ENCODE results near the gene PMVK.

The PMVK gene

DNA sequence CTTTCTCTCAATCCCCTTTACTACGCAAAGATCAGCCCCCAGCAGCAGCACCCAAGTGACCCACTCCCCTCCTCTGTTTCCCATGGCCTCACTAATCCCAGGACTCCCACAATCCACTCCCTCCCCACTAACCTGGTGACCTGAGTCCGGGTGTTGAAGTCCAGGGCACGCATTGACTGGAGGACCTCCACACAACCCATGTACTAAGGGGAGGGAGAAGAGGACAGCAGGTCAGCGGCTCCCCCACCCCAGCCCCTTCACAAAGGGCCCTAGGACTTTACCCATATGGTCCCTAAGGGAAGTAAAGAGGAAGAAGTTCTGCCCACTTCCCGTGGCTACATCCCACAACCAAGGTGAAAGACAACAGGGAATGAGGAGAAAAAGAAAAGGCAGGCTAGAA is 32.7 kb upstream of the PMVK start:
- TF ChIP-seq, protein P1, sequence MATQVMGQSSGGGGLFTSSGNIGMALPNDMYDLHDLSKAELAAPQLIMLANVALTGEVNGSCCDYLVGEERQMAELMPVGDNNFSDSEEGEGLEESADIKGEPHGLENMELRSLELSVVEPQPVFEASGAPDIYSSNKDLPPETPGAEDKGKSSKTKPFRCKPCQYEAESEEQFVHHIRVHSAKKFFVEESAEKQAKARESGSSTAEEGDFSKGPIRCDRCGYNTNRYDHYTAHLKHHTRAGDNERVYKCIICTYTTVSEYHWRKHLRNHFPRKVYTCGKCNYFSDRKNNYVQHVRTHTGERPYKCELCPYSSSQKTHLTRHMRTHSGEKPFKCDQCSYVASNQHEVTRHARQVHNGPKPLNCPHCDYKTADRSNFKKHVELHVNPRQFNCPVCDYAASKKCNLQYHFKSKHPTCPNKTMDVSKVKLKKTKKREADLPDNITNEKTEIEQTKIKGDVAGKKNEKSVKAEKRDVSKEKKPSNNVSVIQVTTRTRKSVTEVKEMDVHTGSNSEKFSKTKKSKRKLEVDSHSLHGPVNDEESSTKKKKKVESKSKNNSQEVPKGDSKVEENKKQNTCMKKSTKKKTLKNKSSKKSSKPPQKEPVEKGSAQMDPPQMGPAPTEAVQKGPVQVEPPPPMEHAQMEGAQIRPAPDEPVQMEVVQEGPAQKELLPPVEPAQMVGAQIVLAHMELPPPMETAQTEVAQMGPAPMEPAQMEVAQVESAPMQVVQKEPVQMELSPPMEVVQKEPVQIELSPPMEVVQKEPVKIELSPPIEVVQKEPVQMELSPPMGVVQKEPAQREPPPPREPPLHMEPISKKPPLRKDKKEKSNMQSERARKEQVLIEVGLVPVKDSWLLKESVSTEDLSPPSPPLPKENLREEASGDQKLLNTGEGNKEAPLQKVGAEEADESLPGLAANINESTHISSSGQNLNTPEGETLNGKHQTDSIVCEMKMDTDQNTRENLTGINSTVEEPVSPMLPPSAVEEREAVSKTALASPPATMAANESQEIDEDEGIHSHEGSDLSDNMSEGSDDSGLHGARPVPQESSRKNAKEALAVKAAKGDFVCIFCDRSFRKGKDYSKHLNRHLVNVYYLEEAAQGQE (IDR thresholded peaks at IDR 0.05; ENCODE audit: low read depth): no peak
- TF ChIP-seq FOXM1 (IDR thresholded peaks at IDR 0.05; ENCODE audit: borderline replicate concordance, low read depth) (no peak), NFIC (IDR thresholded peaks at IDR 0.05) (no peak), ZBTB7A (IDR thresholded peaks at IDR 0.05; ENCODE audit: low read depth) (no peak), TAF1 (IDR thresholded peaks at IDR 0.05; ENCODE audit: low read depth) (no peak), RAD21 (IDR thresholded peaks at IDR 0.05; ENCODE audit: low read depth) (no peak), EGR1 (IDR thresholded peaks at IDR 0.05) (no peak)
- TF ChIP-seq, protein P2, sequence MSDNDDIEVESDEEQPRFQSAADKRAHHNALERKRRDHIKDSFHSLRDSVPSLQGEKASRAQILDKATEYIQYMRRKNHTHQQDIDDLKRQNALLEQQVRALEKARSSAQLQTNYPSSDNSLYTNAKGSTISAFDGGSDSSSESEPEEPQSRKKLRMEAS (IDR thresholded peaks at IDR 0.05): no peak
- TF ChIP-seq, protein P3, sequence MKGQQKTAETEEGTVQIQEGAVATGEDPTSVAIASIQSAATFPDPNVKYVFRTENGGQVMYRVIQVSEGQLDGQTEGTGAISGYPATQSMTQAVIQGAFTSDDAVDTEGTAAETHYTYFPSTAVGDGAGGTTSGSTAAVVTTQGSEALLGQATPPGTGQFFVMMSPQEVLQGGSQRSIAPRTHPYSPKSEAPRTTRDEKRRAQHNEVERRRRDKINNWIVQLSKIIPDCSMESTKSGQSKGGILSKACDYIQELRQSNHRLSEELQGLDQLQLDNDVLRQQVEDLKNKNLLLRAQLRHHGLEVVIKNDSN (IDR thresholded peaks at IDR 0.05): no peak

DNA sequence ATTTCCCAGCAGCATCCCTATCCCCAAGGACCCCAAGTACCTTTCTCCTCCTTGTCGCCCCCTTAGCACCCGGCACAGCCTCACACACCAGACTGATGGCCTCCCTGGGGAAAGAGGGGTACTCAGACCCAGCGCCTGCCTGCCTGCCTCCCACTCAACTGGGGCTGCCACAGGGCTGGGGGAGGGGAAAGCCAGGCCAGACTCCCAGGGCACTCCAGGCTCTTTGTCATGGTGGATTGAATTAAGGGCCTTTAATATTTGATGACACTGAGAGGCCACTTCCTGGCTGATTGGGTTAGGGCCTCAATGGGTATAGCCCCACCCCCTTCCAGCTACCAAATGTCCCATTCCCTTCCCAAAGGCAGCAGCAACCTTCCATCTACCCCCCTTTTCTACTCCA is 32.2 kb upstream of the PMVK start:
- no peak for TF ChIP-seq CREB1 (IDR thresholded peaks at IDR 0.05; ENCODE audit: low read depth)
- TF ChIP-seq, protein P3 (IDR thresholded peaks at IDR 0.05): no peak
- no peak for TF ChIP-seq FOXM1 (IDR thresholded peaks at IDR 0.05; ENCODE audit: borderline replicate concordance, low read depth)
- TF ChIP-seq TAF1 (IDR thresholded peaks at IDR 0.05; ENCODE audit: low read depth): no peak
- TF ChIP-seq, protein P1 (IDR thresholded peaks at IDR 0.05; ENCODE audit: low read depth): no peak
- TF ChIP-seq TCF12 (IDR thresholded peaks at IDR 0.05; ENCODE audit: low read depth): no peak
- TF ChIP-seq RAD21 (IDR thresholded peaks at IDR 0.05; ENCODE audit: low read depth): no peak
- no peak for TF ChIP-seq EGR1 (IDR thresholded peaks at IDR 0.05)
- no peak for TF ChIP-seq YY1 (IDR thresholded peaks at IDR 0.05; ENCODE audit: low read depth)
- no peak for TF ChIP-seq NFIC (IDR thresholded peaks at IDR 0.05)
- TF ChIP-seq EP300 (IDR thresholded peaks at IDR 0.05; ENCODE audit: borderline replicate concordance): no peak
- TF ChIP-seq CEBPB (IDR thresholded peaks at IDR 0.05): no peak
- no peak for TF ChIP-seq ZBTB7A (IDR thresholded peaks at IDR 0.05; ENCODE audit: low read depth)

- TF ChIP-seq YY1 (IDR thresholded peaks at IDR 0.05; ENCODE audit: low read depth): no peak
- no peak for TF ChIP-seq EGR1 (IDR thresholded peaks at IDR 0.05)
- TF ChIP-seq TEAD4 (IDR thresholded peaks at IDR 0.05): no peak
- TF ChIP-seq TCF12 (IDR thresholded peaks at IDR 0.05; ENCODE audit: low read depth): no peak
- TF ChIP-seq CEBPB (IDR thresholded peaks at IDR 0.05): no peak
- TF ChIP-seq FOXM1 (IDR thresholded peaks at IDR 0.05; ENCODE audit: borderline replicate concordance, low read depth): no peak
- TF ChIP-seq ZBTB7A (IDR thresholded peaks at IDR 0.05; ENCODE audit: low read depth): no peak
- TF ChIP-seq NFIC (IDR thresholded peaks at IDR 0.05): no peak
- no peak for TF ChIP-seq RAD21 (IDR thresholded peaks at IDR 0.05; ENCODE audit: low read depth)
- no peak for TF ChIP-seq EP300 (IDR thresholded peaks at IDR 0.05; ENCODE audit: borderline replicate concordance)
- TF ChIP-seq, protein P1 (IDR thresholded peaks at IDR 0.05; ENCODE audit: low read depth): no peak
- TF ChIP-seq CREB1 (IDR thresholded peaks at IDR 0.05; ENCODE audit: low read depth): no peak
- TF ChIP-seq, protein P3 (IDR thresholded peaks at IDR 0.05): no peak
- TF ChIP-seq TAF1 (IDR thresholded peaks at IDR 0.05; ENCODE audit: low read depth): no peak
- TF ChIP-seq, protein P2 (IDR thresholded peaks at IDR 0.05): no peak
Observed at GRCh38 chr1:154967331-154967950, 30.9 kb upstream of the PMVK start.

DNA sequence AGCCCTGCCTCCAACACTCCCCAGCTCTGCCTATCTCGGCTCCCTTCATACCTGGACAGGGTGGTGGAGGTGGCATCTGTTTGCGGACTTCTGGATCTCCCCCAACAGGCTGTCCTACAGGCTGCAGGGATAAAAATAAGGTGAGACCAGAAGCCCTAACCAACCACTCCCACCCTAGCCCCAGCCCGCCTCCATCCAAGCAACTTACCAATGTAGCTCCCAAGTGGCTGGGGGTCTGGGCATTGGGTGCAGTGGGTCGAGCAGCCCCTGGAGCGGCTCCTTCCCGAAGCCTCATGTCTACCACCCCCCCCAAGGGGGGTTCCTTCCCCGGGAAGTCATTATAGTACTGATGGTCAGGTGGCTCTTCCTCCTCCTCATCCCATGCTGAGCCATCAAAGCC is 29.6 kb upstream of the PMVK start:
- TF ChIP-seq TEAD4 (IDR thresholded peaks at IDR 0.05): no peak
- TF ChIP-seq RAD21 (IDR thresholded peaks at IDR 0.05; ENCODE audit: low read depth): no peak
- TF ChIP-seq CEBPB (IDR thresholded peaks at IDR 0.05): no peak
- no peak for TF ChIP-seq YY1 (IDR thresholded peaks at IDR 0.05; ENCODE audit: low read depth)
- TF ChIP-seq, protein P1 (IDR thresholded peaks at IDR 0.05; ENCODE audit: low read depth): no peak
- TF ChIP-seq EP300 (IDR thresholded peaks at IDR 0.05; ENCODE audit: borderline replicate concordance): no peak
- TF ChIP-seq ZBTB7A (IDR thresholded peaks at IDR 0.05; ENCODE audit: low read depth): no peak
- no peak for TF ChIP-seq CREB1 (IDR thresholded peaks at IDR 0.05; ENCODE audit: low read depth)
- TF ChIP-seq, protein P2 (IDR thresholded peaks at IDR 0.05): no peak
- TF ChIP-seq FOXM1 (IDR thresholded peaks at IDR 0.05; ENCODE audit: borderline replicate concordance, low read depth): no peak
- TF ChIP-seq TAF1 (IDR thresholded peaks at IDR 0.05; ENCODE audit: low read depth): no peak
- TF ChIP-seq NFIC (IDR thresholded peaks at IDR 0.05): no peak
- TF ChIP-seq EGR1 (IDR thresholded peaks at IDR 0.05): no peak
- TF ChIP-seq, protein P3 (IDR thresholded peaks at IDR 0.05): no peak
- no peak for TF ChIP-seq TCF12 (IDR thresholded peaks at IDR 0.05; ENCODE audit: low read depth)

Measured in Ishikawa (cell line).